ENCODE results near the gene PPT1. TPM values are rescaled to one million over a fixed set of nuclear protein-coding genes. Genes with fewer than 3 reads are reported as not detected.
A peak's percentile ranks its signal among the peaks of the same experiment; 100 is the strongest.

Gene PPT1
- total and polyA plus RNA-seq, 2 of the 13 experiments (the other 11 are each of a cell fraction or from before 2014, with no cell fraction given), result 129 TPM

GRCh38 chr1:40040511-40041465, 56.3 kb downstream of the PPT1 start, which contains the start of gene CAP1 (continued):
- TF ChIP-seq ASH2L (IDR thresholded peaks at IDR 0.05; ENCODE audit: insufficient read length, low read depth, low read length), result peak; percentile 82
- no peak for TF ChIP-seq HIVEP1 (CRISPR knock-in tag; IDR thresholded peaks at IDR 0.05)
- no peak; the same call in 1 of the 2 replicates for TF ChIP-seq ZNF138 (CRISPR knock-in tag; IDR thresholded peaks at IDR 0.05; ENCODE audit: low read depth)
- no peak for TF ChIP-seq ZNF235 (CRISPR knock-in tag; IDR thresholded peaks at IDR 0.05; ENCODE audit: borderline replicate concordance)
- TF ChIP-seq NR2F2 (IDR thresholded peaks at IDR 0.05; ENCODE audit: borderline replicate concordance, low read depth), result no peak
- TF ChIP-seq ZNF7 (CRISPR knock-in tag; IDR thresholded peaks at IDR 0.05), result no peak
- no peak for TF ChIP-seq ZNF329 (CRISPR knock-in tag; IDR thresholded peaks at IDR 0.05; ENCODE audit: low read depth)
- TF ChIP-seq, protein P1, sequence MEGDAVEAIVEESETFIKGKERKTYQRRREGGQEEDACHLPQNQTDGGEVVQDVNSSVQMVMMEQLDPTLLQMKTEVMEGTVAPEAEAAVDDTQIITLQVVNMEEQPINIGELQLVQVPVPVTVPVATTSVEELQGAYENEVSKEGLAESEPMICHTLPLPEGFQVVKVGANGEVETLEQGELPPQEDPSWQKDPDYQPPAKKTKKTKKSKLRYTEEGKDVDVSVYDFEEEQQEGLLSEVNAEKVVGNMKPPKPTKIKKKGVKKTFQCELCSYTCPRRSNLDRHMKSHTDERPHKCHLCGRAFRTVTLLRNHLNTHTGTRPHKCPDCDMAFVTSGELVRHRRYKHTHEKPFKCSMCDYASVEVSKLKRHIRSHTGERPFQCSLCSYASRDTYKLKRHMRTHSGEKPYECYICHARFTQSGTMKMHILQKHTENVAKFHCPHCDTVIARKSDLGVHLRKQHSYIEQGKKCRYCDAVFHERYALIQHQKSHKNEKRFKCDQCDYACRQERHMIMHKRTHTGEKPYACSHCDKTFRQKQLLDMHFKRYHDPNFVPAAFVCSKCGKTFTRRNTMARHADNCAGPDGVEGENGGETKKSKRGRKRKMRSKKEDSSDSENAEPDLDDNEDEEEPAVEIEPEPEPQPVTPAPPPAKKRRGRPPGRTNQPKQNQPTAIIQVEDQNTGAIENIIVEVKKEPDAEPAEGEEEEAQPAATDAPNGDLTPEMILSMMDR (CRISPR knock-in tag; IDR thresholded peaks at IDR 0.05), result no peak
- TF ChIP-seq ZNF605 (CRISPR knock-in tag; IDR thresholded peaks at IDR 0.05), result no peak; the same call in none of the 2 replicates
- TF ChIP-seq ARHGAP35 (CRISPR knock-in tag; IDR thresholded peaks at IDR 0.05; ENCODE audit: borderline replicate concordance), result no peak
- TF ChIP-seq RBAK (CRISPR knock-in tag; IDR thresholded peaks at IDR 0.05), result peak; percentile 41; the same call in 1 of the 2 replicates
- no peak for TF ChIP-seq ELK4 (CRISPR knock-in tag; IDR thresholded peaks at IDR 0.05; ENCODE audit: borderline replicate concordance)
- no peak for TF ChIP-seq ZNF207 (IDR thresholded peaks at IDR 0.05; ENCODE audit: borderline replicate concordance)
- TF ChIP-seq, protein P2, sequence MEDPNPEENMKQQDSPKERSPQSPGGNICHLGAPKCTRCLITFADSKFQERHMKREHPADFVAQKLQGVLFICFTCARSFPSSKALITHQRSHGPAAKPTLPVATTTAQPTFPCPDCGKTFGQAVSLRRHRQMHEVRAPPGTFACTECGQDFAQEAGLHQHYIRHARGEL (CRISPR knock-in tag; IDR thresholded peaks at IDR 0.05), result no peak
- TF ChIP-seq MZF1 (CRISPR knock-in tag; IDR thresholded peaks at IDR 0.05; ENCODE audit: borderline replicate concordance), result no peak
- TF ChIP-seq MIER2 (CRISPR knock-in tag; IDR thresholded peaks at IDR 0.05), result no peak; the same call in 1 of the 2 replicates
- TF ChIP-seq, protein P3, sequence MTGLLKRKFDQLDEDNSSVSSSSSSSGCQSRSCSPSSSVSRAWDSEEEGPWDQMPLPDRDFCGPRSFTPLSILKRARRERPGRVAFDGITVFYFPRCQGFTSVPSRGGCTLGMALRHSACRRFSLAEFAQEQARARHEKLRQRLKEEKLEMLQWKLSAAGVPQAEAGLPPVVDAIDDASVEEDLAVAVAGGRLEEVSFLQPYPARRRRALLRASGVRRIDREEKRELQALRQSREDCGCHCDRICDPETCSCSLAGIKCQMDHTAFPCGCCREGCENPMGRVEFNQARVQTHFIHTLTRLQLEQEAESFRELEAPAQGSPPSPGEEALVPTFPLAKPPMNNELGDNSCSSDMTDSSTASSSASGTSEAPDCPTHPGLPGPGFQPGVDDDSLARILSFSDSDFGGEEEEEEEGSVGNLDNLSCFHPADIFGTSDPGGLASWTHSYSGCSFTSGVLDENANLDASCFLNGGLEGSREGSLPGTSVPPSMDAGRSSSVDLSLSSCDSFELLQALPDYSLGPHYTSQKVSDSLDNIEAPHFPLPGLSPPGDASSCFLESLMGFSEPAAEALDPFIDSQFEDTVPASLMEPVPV (CRISPR knock-in tag; IDR thresholded peaks at IDR 0.05), result no peak
- TF ChIP-seq ZNF274 (CRISPR knock-in tag; IDR thresholded peaks at IDR 0.05), result no peak
- TF ChIP-seq, protein P4, sequence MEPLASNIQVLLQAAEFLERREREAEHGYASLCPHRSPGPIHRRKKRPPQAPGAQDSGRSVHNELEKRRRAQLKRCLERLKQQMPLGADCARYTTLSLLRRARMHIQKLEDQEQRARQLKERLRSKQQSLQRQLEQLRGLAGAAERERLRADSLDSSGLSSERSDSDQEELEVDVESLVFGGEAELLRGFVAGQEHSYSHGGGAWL (CRISPR knock-in tag; IDR thresholded peaks at IDR 0.05), result peak; percentile 58; the same call in 1 of the 2 replicates
- no peak for TF ChIP-seq IRF1 (CRISPR knock-in tag; IDR thresholded peaks at IDR 0.05; ENCODE audit: low read depth)
- TF ChIP-seq XBP1 (CRISPR knock-in tag; IDR thresholded peaks at IDR 0.05), result no peak
